Stomach smooth muscle (tissue), 2 donors: ENCODE results near the gene HOXC13.

Experiments
- H3K27ac ChIP-seq: one replicate; pipeline ENCODE4 v1.7.0; 2013; ENCODE audit warnings: mild to moderate bottlenecking, low read length, inconsistent platforms
- H3K27me3 ChIP-seq, 2 donors: one replicate each; pipeline ENCODE4 v1.7.0; 2013; ENCODE audit warnings: low read length in 2 of 2; ENCODE audit not compliant: insufficient read depth in 2 of 2, control insufficient read depth in 1 of 2
- H3K36me3 ChIP-seq, 2 donors: one replicate each; pipeline ENCODE4 v1.7.0; 2013; ENCODE audit warnings: low read length in 2 of 2; ENCODE audit not compliant: control insufficient read depth in 2 of 2, insufficient read depth in 2 of 2
- H3K4me1 ChIP-seq: one replicate; pipeline ENCODE4 v1.7.0; 2013; ENCODE audit warnings: low read length; ENCODE audit not compliant: control insufficient read depth, insufficient read depth
- H3K4me3 ChIP-seq, 2 donors: one replicate each; pipeline ENCODE4 v1.7.0; 2013; ENCODE audit warnings: low read length in 2 of 2
- H3K9ac ChIP-seq, 2 donors: one replicate each; pipeline ENCODE4 v1.7.0; 2013; ENCODE audit warnings: low read length in 2 of 2, mild to moderate bottlenecking in 1 of 2
- H3K9me3 ChIP-seq, 2 donors: one replicate each; pipeline ENCODE4 v1.7.0; 2013; ENCODE audit warnings: low read length in 2 of 2; ENCODE audit not compliant: control insufficient read depth in 2 of 2
- donor health status: healthy.
- donor health status: Pancreatic carcinoma.

The HOXC13 gene

DNA sequence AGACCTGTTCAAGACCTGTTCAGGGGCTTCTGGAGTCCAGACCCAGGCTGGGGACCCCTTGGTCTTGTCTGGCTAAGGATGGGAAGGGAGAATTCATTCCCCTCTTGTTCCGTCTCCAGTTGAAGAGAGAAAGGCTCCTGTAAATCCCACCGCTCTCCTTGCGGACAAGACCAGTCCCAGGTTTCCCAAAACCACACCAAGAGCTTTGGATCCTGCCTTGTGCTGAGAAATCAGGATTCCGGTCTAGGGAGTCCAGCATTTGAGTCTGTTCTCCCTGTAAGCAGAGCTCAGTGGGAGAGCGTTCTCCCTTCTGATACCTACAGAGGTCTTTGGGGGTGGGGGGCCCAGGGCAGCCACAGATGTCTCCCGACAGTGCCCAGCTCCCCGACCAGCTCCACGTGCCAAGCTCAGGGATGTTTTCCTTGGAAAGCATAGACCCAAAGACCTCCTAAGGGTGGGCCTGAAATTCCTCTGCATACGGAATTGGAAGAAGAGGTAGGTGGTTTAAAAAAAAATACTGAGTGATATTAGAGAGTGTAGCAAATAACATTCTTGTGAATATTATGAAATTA, 1.9 kb downstream of the HOXC13 start:
- H3K27me3 ChIP-seq = peaks cover 73 to 94% of the 10 kb centered on the region in 2 donors
- H3K4me3 ChIP-seq = no peak overlapping the region

DNA sequence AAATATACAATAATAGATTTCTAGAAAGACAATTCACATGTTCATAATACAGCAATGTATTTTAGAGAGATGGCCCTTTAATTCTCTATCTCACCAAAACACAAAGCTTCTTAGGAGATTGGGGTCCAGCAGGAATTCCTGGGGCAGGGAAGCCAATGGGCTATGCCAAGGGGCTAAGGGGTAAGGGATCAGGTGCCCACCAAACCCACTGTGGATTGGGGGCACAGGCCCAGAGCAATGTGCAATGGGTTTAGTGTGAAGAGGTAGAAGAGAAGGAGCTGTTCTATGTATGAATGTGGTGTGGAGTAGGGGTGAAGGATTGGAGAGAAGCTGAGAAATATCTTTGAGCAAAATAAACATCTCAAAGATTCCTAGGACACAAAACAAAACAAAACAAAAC, 2.6 kb downstream of the HOXC13 start:
- H3K27ac ChIP-seq = no peak overlapping the region
- no peaks in the 10 kb centered on the region for H3K36me3 ChIP-seq
- H3K4me3 ChIP-seq = no peak overlapping the region
- no peak overlapping the region for H3K9ac ChIP-seq
- no peaks in the 10 kb centered on the region for H3K9me3 ChIP-seq
- peaks cover 6% of the 10 kb centered on the region for H3K4me1 ChIP-seq
- H3K27me3 ChIP-seq = peaks cover 73 to 94% of the 10 kb centered on the region in 2 donors

More for the DNA sequence above, 1.9 kb downstream of the HOXC13 start:
- Histone ChIP-seq H3K9ac (no peak overlapping the region), H3K9me3 (no peaks in the 10 kb centered on the region), H3K36me3 (no peaks in the 10 kb centered on the region), H3K27ac (no peak overlapping the region), H3K4me1 (peaks cover 6% of the 10 kb centered on the region)

DNA sequence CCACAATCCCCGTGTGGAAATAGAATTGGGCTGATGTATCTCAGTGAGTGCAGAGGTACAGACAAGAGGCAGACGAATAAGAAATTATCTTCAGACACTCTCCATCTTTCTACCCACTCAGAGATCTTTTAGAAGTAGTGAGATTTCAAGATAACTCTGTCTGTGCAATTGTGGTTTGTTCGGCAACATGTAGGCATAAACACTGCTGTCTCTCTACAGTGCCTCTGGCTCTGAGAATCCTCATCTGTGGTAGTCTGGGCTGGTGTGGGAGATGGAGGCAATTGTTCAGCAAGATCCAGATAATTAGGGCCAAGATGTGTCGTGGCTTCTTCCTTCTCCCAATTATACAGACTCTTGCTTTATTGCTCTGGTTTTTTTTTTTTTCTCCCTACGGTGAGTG, 3.1 kb downstream of the HOXC13 start:
- peaks cover 75 to 92% of the 10 kb centered on the region in 2 donors for H3K27me3 ChIP-seq
- no peak overlapping the region for H3K4me3 ChIP-seq
- no peak overlapping the region for H3K27ac ChIP-seq
- no peak overlapping the region for H3K9ac ChIP-seq
- H3K4me1 ChIP-seq = peaks cover 6% of the 10 kb centered on the region
- no peaks in the 10 kb centered on the region for H3K9me3 ChIP-seq
- H3K36me3 ChIP-seq = no peaks in the 10 kb centered on the region

DNA sequence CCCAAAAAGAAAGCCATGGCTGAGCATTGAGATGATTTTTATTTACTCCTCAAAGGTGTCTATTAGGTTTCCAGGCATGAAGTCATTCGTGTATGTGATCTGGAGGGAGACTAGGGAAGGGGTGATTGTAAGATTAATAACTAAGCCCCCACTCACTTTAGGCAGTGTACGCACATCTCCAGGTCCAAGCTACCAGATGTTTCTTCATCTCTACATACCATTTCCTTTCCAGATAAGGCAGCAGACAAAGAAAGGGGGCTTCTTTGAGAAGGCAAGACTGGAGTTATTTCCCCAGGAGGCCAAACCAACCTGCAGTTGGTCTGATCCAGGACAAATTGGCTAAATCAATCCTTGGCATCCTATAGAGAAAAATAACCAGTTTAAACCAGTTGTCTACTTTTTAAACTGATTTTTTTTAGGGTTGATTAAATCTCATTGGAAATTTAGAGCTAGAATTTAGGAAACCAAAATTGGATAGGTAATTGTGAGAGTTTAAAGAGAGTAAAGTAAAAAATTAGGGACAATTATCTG, 3.9 kb downstream of the HOXC13 start:
- Histone ChIP-seq H3K9me3 (no peaks in the 10 kb centered on the region), H3K4me3 (no peak overlapping the region), H3K4me1 (peaks cover 6% of the 10 kb centered on the region), H3K36me3 (no peaks in the 10 kb centered on the region), H3K27me3 (peaks cover 72 to 89% of the 10 kb centered on the region in 2 donors), H3K9ac (no peak overlapping the region), H3K27ac (no peak overlapping the region)

GRCh38 chr12:53944209-53944608, 5.6 kb downstream of the HOXC13 start:
- H3K27ac ChIP-seq = no peak overlapping the region
- no peak overlapping the region for H3K9ac ChIP-seq
- no peak overlapping the region for H3K4me3 ChIP-seq
- no peaks in the 10 kb centered on the region for H3K36me3 ChIP-seq
- no peaks in the 10 kb centered on the region for H3K9me3 ChIP-seq
- H3K27me3 ChIP-seq = peaks cover 76 to 89% of the 10 kb centered on the region in 2 donors
- no peaks in the 10 kb centered on the region for H3K4me1 ChIP-seq

GRCh38 chr12:53944907-53945847, 6.5 kb downstream of the HOXC13 start:
- Histone ChIP-seq H3K27me3 (peaks cover 77 to 89% of the 10 kb centered on the region in 2 donors), H3K4me3 (no peak overlapping the region), H3K4me1 (no peaks in the 10 kb centered on the region), H3K27ac (no peak overlapping the region), H3K9me3 (no peaks in the 10 kb centered on the region), H3K36me3 (no peaks in the 10 kb centered on the region), H3K9ac (no peak overlapping the region)

- H3K9me3 ChIP-seq = no peaks in the 10 kb centered on the region
- H3K36me3 ChIP-seq = no peaks in the 10 kb centered on the region
- H3K4me3 ChIP-seq = no peak overlapping the region
- H3K27ac ChIP-seq = no peak overlapping the region
- H3K4me1 ChIP-seq = peaks cover 7% of the 10 kb centered on the region
- H3K9ac ChIP-seq = no peak overlapping the region
- peaks cover 85 to 96% of the 10 kb centered on the region in 2 donors for H3K27me3 ChIP-seq
Observed at GRCh38 chr12:53947743-53948142, 9.1 kb downstream of the HOXC13 start.

DNA sequence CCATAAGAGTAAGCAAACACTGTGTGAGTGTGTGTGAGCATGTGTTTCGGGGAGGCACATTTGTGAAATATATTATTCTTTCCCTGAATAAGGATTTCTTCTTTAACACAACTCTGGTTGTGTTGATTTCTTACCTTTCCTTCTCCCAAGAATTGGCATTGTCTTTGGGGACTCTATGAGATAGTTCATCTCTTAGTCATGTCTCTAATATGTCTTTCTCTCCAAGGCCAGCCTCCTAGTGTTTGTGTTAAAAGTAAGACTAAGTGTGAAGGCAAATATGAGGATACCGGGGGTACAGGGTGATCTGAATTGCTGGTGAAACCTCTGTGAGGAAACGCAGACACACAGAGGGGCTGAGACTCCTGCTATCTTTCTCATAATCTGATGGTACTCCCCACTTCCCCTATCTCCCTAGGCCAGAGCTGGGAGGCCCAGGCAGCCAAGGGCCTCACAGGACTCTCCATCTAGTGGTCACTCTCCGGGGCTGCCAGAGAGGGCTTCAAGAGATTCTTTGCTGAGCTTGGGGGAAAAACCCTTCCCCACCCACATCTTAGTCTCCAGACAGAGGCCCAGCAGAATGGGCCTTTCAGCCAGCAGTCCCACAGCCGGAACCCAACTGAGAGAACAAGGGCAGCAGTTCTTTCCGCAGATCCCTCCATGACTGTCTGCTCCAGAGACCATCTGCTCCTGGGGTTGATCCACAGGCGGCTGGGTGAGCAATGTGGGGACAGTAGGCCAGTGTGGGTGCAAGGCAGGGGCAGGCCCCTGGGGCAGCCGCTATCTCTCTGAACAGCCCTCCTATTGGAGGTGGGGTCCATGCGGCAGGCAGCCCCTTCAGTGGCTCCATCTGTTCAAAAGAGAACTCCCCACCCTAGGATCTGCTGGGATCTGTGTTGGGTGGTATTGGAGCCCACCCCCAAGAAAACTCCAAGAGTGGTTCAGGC, 10.3 kb downstream of the HOXC13 start:
- H3K27me3 ChIP-seq = peaks cover 92 to 96% of the 10 kb centered on the region in 2 donors

GRCh38 chr12:53949631-53950436, 11.2 kb downstream of the HOXC13 start:
- Histone ChIP-seq H3K9me3 (no peaks in the 10 kb centered on the region), H3K9ac (no peak overlapping the region), H3K4me3 (no peak overlapping the region), H3K36me3 (no peaks in the 10 kb centered on the region), H3K27ac (no peak overlapping the region), H3K27me3 (peaks cover 92 to 96% of the 10 kb centered on the region in 2 donors), H3K4me1 (peaks cover 7% of the 10 kb centered on the region)

More for the DNA sequence above, 10.3 kb downstream of the HOXC13 start:
- no peaks in the 10 kb centered on the region for H3K9me3 ChIP-seq
- peaks cover 7% of the 10 kb centered on the region for H3K4me1 ChIP-seq
- H3K9ac ChIP-seq = no peak overlapping the region
- H3K27ac ChIP-seq = no peak overlapping the region
- H3K4me3 ChIP-seq = no peak overlapping the region
- no peaks in the 10 kb centered on the region for H3K36me3 ChIP-seq
